IMR-90 (cell line): Measurements from ENCODE around the gene MRM1. TPM values are rescaled to one million over a fixed set of nuclear protein-coding genes. Genes with fewer than 3 reads are reported as not detected.

Source experiments
- ATAC-seq: fragments of 200-7000 bp; cut with Tn5 transposase; 2 replicates; pipeline ENCODE4 v1.9.1; 2020; ENCODE audit warnings: low read depth, mild to moderate bottlenecking, moderate library complexity
- BruUV-seq: library from RNA; stranded (reverse); fragments of 400-500 nt; replicated peaks from 2 replicates; lab custom pipeline; 2021; lab: Mats Ljungman, UMichigan
- CTCF ChIA-PET: fragments of 300-600 bp; formaldehyde crosslinking; extraction: SDS; loops from one replicate; lab custom pipeline; 2021; ENCODE audit warnings: antibody characterized with exemption; lab: Yijun Ruan, JAX
- POLR2A ChIA-PET: fragments of 300-600 bp; sonication (Branson Sonifier 250); formaldehyde crosslinking; loops from one replicate; lab custom pipeline; 2022; ENCODE audit warnings: antibody characterized with exemption; ENCODE audit not compliant: unreplicated experiment; lab: Charles Lee
- DNase-seq: peaks from one replicate; pipeline ENCODE4 v3.0.0; 2013
- H2AFZ ChIP-seq: replicated peaks from 2 replicates; pipeline ENCODE3; 2013; ENCODE audit warnings: low read length, mild to moderate bottlenecking; ENCODE audit not compliant: poor library complexity
- H2AK5ac ChIP-seq: 2 replicates; pipeline ENCODE4 v1.6.1; 2013; ENCODE audit warnings: low read depth, low read length, inconsistent platforms
- H2AK9ac ChIP-seq: replicated peaks from 2 replicates; pipeline ENCODE3; 2013; ENCODE audit warnings: mild to moderate bottlenecking, low read depth, low read length, moderate library complexity; ENCODE audit not compliant: poor library complexity
- H2BK120ac ChIP-seq: 2 replicates; pipeline ENCODE4 v1.6.1; 2013; ENCODE audit warnings: low read depth, low read length, inconsistent platforms
- H2BK15ac ChIP-seq: 3 replicates; pipeline ENCODE4 v1.6.1; 2013; ENCODE audit warnings: low read depth, low read length, inconsistent platforms
- H2BK20ac ChIP-seq: 2 replicates; pipeline ENCODE4 v1.6.1; 2013; ENCODE audit warnings: low read depth, mild to moderate bottlenecking, inconsistent platforms, low read length, moderate library complexity
- H2BK5ac ChIP-seq: 2 replicates; pipeline ENCODE4 v1.6.1; 2013; ENCODE audit warnings: mild to moderate bottlenecking, low read depth, low read length, inconsistent platforms; ENCODE audit not compliant: poor library complexity, severe bottlenecking
- H3K14ac ChIP-seq: replicated peaks from 2 replicates; pipeline ENCODE4 v1.6.1; 2013; ENCODE audit warnings: low read depth, low read length, inconsistent platforms
- H3K18ac ChIP-seq: 2 replicates; pipeline ENCODE4 v1.6.1; 2013; ENCODE audit warnings: low read depth, low read length, control low read depth
- H3K23ac ChIP-seq: 2 replicates; pipeline ENCODE4 v1.6.1; 2013; ENCODE audit warnings: low read depth, low read length, inconsistent platforms
- H3K27ac ChIP-seq: 2 replicates; pipeline ENCODE4 v1.5.1; 2013; ENCODE audit warnings: mild to moderate bottlenecking, control low read depth, low read length; ENCODE audit not compliant: insufficient read depth
- H3K27me3 ChIP-seq: 2 replicates; pipeline ENCODE4 v1.6.1; 2013; ENCODE audit warnings: low read length; ENCODE audit not compliant: control insufficient read depth, insufficient read depth
- H3K36me3 ChIP-seq: 2 replicates; pipeline ENCODE4 v1.6.1; 2013; ENCODE audit warnings: low read length, mixed read lengths; ENCODE audit not compliant: control insufficient read depth, insufficient read depth
- H3K4ac ChIP-seq: 2 replicates; pipeline ENCODE4 v1.6.1; 2013; ENCODE audit warnings: low read depth, low read length, inconsistent platforms
- H3K4me1 ChIP-seq: 2 replicates; pipeline ENCODE4 v1.6.1; 2013; ENCODE audit warnings: low read length, mixed read lengths; ENCODE audit not compliant: control insufficient read depth, insufficient read depth
- H3K4me2 ChIP-seq: 2 replicates; pipeline ENCODE4 v1.6.1; 2013; ENCODE audit warnings: low read depth, mild to moderate bottlenecking, control low read depth, low read length, moderate library complexity
- H3K4me3 ChIP-seq: 2 replicates; pipeline ENCODE4 v1.5.1; 2013; ENCODE audit warnings: low read depth, mild to moderate bottlenecking, control low read depth, low read length, moderate library complexity; ENCODE audit not compliant: insufficient read depth
- H3K56ac ChIP-seq: 2 replicates; pipeline ENCODE4 v1.6.1; 2013; ENCODE audit warnings: low read length, inconsistent platforms; ENCODE audit not compliant: insufficient read depth; ENCODE audit errors: extremely low read depth
- H3K79me1 ChIP-seq, 2 experiments: 2 replicates each; pipeline ENCODE4 v1.6.1; 2013; ENCODE audit warnings: low read length in 2 of 2, inconsistent platforms in 1 of 2, low read depth in 1 of 2
- H3K9ac ChIP-seq: 2 replicates; pipeline ENCODE4 v1.6.1; 2013; ENCODE audit warnings: low read depth, low read length, control low read depth
- H3K9me1 ChIP-seq: 2 replicates; pipeline ENCODE4 v1.6.1; 2013; ENCODE audit warnings: low read length, inconsistent platforms; ENCODE audit not compliant: insufficient read depth
- H3K9me3 ChIP-seq: 2 replicates; pipeline ENCODE4 v1.6.1; 2013; ENCODE audit warnings: low read length; ENCODE audit not compliant: control insufficient read depth, insufficient read depth
- H4K20me1 ChIP-seq: 2 replicates; pipeline ENCODE4 v1.6.1; 2013; ENCODE audit warnings: low read length, inconsistent platforms; ENCODE audit not compliant: insufficient read depth
- H4K5ac ChIP-seq: 2 replicates; pipeline ENCODE4 v1.6.1; 2013; ENCODE audit warnings: mild to moderate bottlenecking, low read depth, low read length, control low read depth
- H4K8ac ChIP-seq, 2 experiments: 2 replicates each; pipeline ENCODE4 v1.6.1; 2013; ENCODE audit warnings: low read depth in 2 of 2, low read length in 2 of 2, control low read depth in 1 of 2, inconsistent platforms in 1 of 2
- H4K91ac ChIP-seq: 2 replicates; pipeline ENCODE4 v1.6.1; 2013; ENCODE audit warnings: low read depth, low read length, inconsistent platforms; ENCODE audit not compliant: insufficient read depth
- BHLHE40 ChIP-seq: fragments of 150-350 bp; IDR thresholded peaks from 2 replicates; pipeline ENCODE4 v1.6.1; 2016; ENCODE audit warnings: mild to moderate bottlenecking, low read depth, low read length
- CEBPB ChIP-seq: IDR thresholded peaks from 2 replicates; pipeline ENCODE4 v1.6.1; 2012; ENCODE audit warnings: low read depth, low read length, improper control_type of control experiment
- CHD1 ChIP-seq: IDR thresholded peaks from 2 replicates; pipeline ENCODE4 v1.6.1; 2012; ENCODE audit warnings: low read depth, low read length, improper control_type of control experiment
- CTCF ChIP-seq: conservative IDR thresholded peaks from 2 replicates; pipeline ENCODE4 v1.5.1; 2012; ENCODE audit warnings: mild to moderate bottlenecking, low read depth, low read length, improper control_type of control experiment
- ELK1 ChIP-seq: fragments of 150-350 bp; IDR thresholded peaks from 2 replicates; pipeline ENCODE4 v1.6.1; 2016; ENCODE audit warnings: low read depth, mild to moderate bottlenecking, low read length, moderate library complexity, borderline replicate concordance
- FOS ChIP-seq: fragments of 150-350 bp; IDR thresholded peaks from 2 replicates; pipeline ENCODE4 v1.6.1; 2016; ENCODE audit warnings: low read depth, low read length
- MAFK ChIP-seq: IDR thresholded peaks from 2 replicates; pipeline ENCODE4 v1.6.1; 2012; ENCODE audit warnings: low read depth, low read length, improper control_type of control experiment
- MAZ ChIP-seq: IDR thresholded peaks from 2 replicates; pipeline ENCODE4 v1.6.1; 2012; ENCODE audit warnings: low read depth, mild to moderate bottlenecking, low read length, improper control_type of control experiment, moderate library complexity, borderline replicate concordance
- MXI1 ChIP-seq: IDR thresholded peaks from 2 replicates; pipeline ENCODE4 v1.6.1; 2012; ENCODE audit warnings: low read depth, mild to moderate bottlenecking, low read length, moderate library complexity, borderline replicate concordance
- NFE2L2 ChIP-seq: fragments of 150-350 bp; IDR thresholded peaks from 2 replicates; pipeline ENCODE4 v1.6.1; 2016; ENCODE audit warnings: low read depth, mild to moderate bottlenecking, low read length
- POLR2A ChIP-seq: IDR thresholded peaks from 2 replicates; pipeline ENCODE4 v1.6.1; 2012; ENCODE audit warnings: mild to moderate bottlenecking, low read depth, low read length
- RAD21 ChIP-seq: IDR thresholded peaks from 2 replicates; pipeline ENCODE4 v1.6.1; 2012; ENCODE audit warnings: low read length, improper control_type of control experiment
- RCOR1 ChIP-seq: IDR thresholded peaks from 2 replicates; pipeline ENCODE4 v1.6.1; 2012; ENCODE audit warnings: mild to moderate bottlenecking, low read length, improper control_type of control experiment; ENCODE audit not compliant: insufficient replicate concordance
- RFX5 ChIP-seq: IDR thresholded peaks from 2 replicates; pipeline ENCODE4 v1.8.0; 2012; ENCODE audit warnings: low read depth, mild to moderate bottlenecking, low read length, moderate library complexity
- SMC3 ChIP-seq: fragments of 150-350 bp; IDR thresholded peaks from 2 replicates; pipeline ENCODE4 v1.6.1; 2016; ENCODE audit warnings: low read depth, mild to moderate bottlenecking, antibody characterized with exemption, low read length, moderate library complexity
- USF2 ChIP-seq: fragments of 150-350 bp; IDR thresholded peaks from 2 replicates; pipeline ENCODE4 v1.6.1; 2017; ENCODE audit warnings: mild to moderate bottlenecking, antibody characterized with exemption, low read length, low read depth
- WGBS, 2 experiments: methylation state at CpG; one replicate each; pipeline versions ENCODE4 v1.1.5 to v1.1.7; 2013; ENCODE audit warnings: missing lambda C conversion rate in 2 of 2; ENCODE audit not compliant: insufficient read length in 1 of 2; ENCODE audit errors: extremely low coverage in 2 of 2; 5-methylcytosine and 5-hydroxymethylcytosine counted together
- dilution Hi-C: fragments of 300-500 bp; cut with HindIII; formaldehyde crosslinking; loops from one replicate; pipeline ENCODE4 v1.14.3; 2018; ENCODE audit warnings: low sequenced_read_pairs; ENCODE audit not compliant: unreplicated experiment
- in situ Hi-C: fragments of 300-500 bp; cut with MboI; formaldehyde crosslinking; loops from 3 replicates; pipeline ENCODE4 v1.14.3; 2019; ENCODE audit warnings: low sequenced_read_pairs, inconsistent platforms, mixed read lengths
- intact Hi-C: fragments of 100-400 bp; cut with micrococcal nuclease; formaldehyde crosslinking; loops from 2 replicates; pipeline ENCODE4 v1.10.0; 2022
- polyA plus RNA-seq, 3 experiments: library from polyadenylated mRNA; depleted of rRNA; stranded (reverse); fragments of >200 nt; gene quantifications; 2 replicates each; pipeline ENCODE4 v1.2.3, GENCODE V29; 2012; ENCODE audit warnings: low replicate concordance in 1 of 3
- total RNA-seq: library from RNA; depleted of rRNA; stranded (reverse); fragments of >200 nt; gene quantifications from 2 replicates; pipeline ENCODE4 v1.2.3, GENCODE V29; 2012

Gene MRM1
- total and polyA plus RNA-seq, 2 of the 4 experiments (the other 2 are of a cell fraction): 2.2 to 5.3 TPM

GRCh38 chr17:36576793-36577192, 24.6 kb upstream of the MRM1 start:
- dilution Hi-C loops (no loop called here), in situ Hi-C loops (no loop called here), intact Hi-C loops (no loop called here)
- Histone ChIP-seq H3K9me1 (peaks cover 6% of the 10 kb centered on the region), H3K9me3 (no peaks in the 10 kb centered on the region), H3K18ac (no peak overlapping the region), H2AFZ (no peak overlapping the region), H3K14ac (no peak overlapping the region), H2BK20ac (no peak overlapping the region), H2BK120ac (no peak overlapping the region), H4K91ac (no peak overlapping the region), H2BK15ac (no peak overlapping the region), H3K36me3 (peaks cover 39% of the 10 kb centered on the region), H3K4me2 (no peak overlapping the region), H3K79me1 (peaks cover 19 to 59% of the 10 kb centered on the region in 2 experiments), H3K56ac (no peak overlapping the region), H3K4me1 (no peaks in the 10 kb centered on the region), H4K5ac (no peak overlapping the region), H4K8ac (no peak overlapping the region), H3K4me3 (no peak overlapping the region), H3K23ac (no peak overlapping the region), H2AK5ac (no peak overlapping the region), H3K27ac (no peak overlapping the region), H3K9ac (no peak overlapping the region), H2BK5ac (no peak overlapping the region), H3K27me3 (no peaks in the 10 kb centered on the region), H4K20me1 (peaks cover 52% of the 10 kb centered on the region), H2AK9ac (no peak overlapping the region), H3K4ac (no peak overlapping the region)
- ChIA-PET CTCF (no interaction called here), POLR2A (no interaction called here)
- DNase-seq: no peak
- no peak for ATAC-seq
- WGBS, 2 experiments: no CpG with 5 or more reads among the region's 2 CpGs
- BruUV-seq: no TSS peak
- TF ChIP-seq MXI1: no peak
- TF ChIP-seq MAZ: no peak
- TF ChIP-seq CEBPB: no peak
- no peak for TF ChIP-seq USF2
- no peak for TF ChIP-seq NFE2L2
- TF ChIP-seq RFX5: no peak
- no peak for TF ChIP-seq MAFK
- no peak for TF ChIP-seq CTCF
- no peak for TF ChIP-seq CHD1
- no peak for TF ChIP-seq FOS
- no peak for TF ChIP-seq RAD21
- TF ChIP-seq BHLHE40: no peak
- TF ChIP-seq SMC3: no peak
- TF ChIP-seq ELK1: no peak
- TF ChIP-seq POLR2A: no peak
- TF ChIP-seq RCOR1: no peak
